Brain pericyte (primary cell): ENCODE results near the gene GPR3.
"Not testable (repeated sequence)": the region's sequence is repeated elsewhere in the genome, so short reads cannot be mapped to it uniquely, and the experiment has no call there.

Source experiments
- DNase-seq: peaks from one replicate; pipeline ENCODE4 v3.0.0-alpha.2; 2012; ENCODE audit warnings: low read depth, low spot score

The GPR3 gene

DNA sequence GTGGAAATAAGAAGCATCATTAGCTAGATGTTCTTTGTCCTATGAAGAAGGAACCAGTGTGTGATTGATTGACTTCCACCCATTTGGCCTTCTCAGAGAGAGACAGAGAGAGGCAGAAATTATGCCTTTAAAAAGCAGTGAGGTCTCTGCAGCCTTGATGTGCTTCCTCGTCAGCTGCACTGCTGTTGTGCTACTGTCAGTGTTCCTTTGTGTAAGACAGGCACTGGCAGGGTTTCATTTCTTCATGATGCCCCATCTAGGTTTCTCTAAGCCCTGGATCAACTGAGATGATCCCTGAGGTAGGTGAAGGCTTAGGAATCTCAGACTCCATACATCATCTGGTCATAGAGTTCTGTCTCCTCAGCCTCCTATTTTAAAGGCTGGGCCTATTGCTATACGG is 34.9 kb downstream of the GPR3 start:
- no peak for DNase-seq

- DNase-seq, result no peak
Observed at GRCh38 chr1:27427816-27428315, 35.4 kb downstream of the GPR3 start.

- no peak for DNase-seq
Observed at GRCh38 chr1:27428316-27429028, 36.0 kb downstream of the GPR3 start.

GRCh38 chr1:27429029-27429425 is 36.6 kb downstream of the GPR3 start:
- no peak for DNase-seq

DNA sequence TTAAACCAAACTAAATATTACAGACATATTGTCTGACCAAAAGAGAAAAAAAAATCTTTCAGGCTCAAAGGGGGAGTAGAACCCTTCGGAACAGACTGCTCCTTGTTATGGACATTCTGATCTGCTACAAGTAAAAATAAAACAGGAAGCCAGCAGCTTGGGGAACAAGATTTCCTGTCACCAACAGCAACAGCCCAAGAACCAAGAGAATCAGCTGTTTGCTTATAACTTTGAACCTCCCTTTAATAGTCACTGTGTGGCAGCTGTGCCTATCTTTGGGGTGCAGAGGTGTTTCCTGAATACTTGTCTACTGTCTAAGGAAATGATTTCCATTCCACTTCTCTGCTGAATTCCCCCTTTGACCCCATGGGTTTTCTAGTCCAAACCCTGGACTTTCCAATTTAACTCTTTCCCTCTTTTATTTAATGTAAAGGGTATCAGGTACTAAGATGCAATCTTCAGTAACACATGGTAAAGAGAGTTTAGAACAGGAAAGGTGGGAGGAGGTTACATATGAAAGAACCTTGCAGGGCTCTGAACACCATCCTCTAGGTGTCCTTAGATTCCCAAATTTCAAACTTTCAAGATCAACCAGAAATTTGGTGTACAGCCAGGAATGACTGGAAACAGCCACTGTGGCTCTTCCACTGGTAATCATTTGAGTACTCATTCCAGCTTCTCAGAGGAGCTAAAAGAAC is 38.6 kb downstream of the GPR3 start:
- no peak for DNase-seq

DNA sequence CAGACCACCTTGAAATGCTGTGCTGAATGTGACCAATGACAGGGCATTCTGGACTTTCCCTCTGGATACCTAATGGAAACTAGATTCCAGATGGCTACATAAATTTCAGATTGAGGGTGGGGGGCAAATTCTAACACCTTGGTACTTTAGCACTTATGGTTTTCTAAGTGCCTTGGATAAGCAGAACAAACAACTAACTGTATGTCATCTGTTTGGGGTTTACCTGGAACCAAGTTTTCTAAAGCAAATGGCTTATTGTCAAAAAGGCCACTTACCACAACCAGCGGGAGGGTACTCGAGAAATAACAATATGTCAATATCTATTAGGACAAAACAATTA is 39.1 kb downstream of the GPR3 start:
- no peak for DNase-seq

GRCh38 chr1:27432725-27433124 is 40.3 kb downstream of the GPR3 start:
- DNase-seq, result not testable (repeated sequence)

DNA sequence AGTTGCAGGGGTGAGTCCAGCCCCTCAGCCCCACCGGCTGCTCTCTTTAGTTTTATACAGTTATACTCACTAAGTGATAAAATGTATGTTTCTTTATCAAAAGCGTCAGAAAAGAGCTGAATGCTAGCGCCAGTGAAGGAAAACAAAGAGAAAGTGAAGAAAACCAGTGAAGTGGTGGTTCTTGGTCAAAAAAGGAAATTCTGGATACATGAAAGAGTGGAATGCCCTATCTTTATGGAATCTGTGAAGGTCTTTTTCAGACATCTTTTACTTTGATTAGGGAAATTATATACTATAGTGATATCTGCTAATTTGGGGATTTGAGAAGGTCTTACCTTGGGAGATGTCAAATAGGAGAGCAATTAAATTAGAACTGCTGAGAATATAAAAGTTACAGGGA is 41.3 kb downstream of the GPR3 start:
- no peak for DNase-seq

GRCh38 chr1:27435566-27436203 is 43.3 kb downstream of the GPR3 start:
- DNase-seq, result no peak

DNA sequence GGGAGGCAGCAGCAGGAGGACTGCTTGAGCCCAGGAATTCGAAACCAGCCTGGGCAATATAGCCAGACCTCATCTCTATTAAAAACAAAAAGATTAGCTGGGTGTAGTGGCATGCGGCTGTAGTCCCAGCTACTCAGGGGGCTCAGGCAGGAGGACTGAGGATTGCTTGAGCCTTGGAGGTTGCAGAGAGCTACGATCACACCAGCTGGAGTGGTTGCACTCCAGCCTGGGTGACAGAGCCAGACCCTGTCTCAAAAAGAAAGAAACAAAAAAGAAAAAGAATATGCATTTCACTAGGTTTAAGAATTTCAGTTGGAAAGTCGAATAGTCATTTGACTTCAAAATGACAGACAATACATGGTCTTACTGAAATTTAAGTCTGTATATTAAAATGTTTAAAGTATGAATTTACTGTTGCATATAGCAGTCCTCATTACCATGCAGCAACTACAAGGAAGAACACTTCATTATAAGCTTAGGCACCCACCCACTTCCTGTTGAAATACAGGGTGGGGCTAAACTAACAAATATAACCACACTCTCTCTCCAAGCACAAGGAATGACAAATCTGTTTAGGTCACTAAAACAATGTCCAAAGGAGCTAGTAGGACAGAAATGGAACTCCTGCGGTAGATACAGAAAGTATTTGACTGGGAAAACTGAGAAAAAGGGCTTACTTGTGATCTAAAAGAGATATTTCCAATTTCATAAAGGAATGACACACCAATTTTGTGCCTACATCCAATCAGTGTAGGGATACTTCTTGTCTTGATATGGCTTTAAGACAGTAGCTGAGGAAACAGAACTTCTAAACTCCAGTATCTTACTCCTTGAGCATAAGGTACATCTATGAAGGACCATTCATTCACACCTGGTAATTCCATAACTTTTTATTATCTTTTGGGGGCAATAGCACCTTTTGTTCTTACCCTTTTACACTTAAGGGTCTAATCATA is 44.1 kb downstream of the GPR3 start:
- no peak for DNase-seq

DNA sequence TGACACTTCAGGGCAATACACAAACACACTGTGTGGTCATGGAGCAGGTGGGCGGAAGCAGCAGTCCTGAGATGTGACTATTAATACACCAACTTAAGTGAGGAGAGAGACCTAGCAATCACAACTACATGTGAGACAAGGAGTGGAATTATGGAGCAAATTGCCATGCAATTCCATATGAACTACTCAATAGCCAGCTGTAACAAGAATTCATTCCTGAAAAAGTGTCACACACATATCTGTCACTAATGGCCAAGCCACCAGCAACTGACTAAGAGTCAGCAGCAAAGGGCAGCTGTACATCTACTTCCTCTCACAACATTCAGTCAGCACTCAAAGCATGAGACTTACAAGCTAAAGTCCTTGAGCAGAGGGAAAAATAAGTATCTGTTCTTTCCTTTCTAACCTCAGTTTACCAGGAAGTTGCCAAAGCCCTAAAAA is 46.2 kb downstream of the GPR3 start:
- no peak for DNase-seq

- no peak for DNase-seq
Observed at GRCh38 chr1:27439150-27439549, 46.7 kb downstream of the GPR3 start.

DNA sequence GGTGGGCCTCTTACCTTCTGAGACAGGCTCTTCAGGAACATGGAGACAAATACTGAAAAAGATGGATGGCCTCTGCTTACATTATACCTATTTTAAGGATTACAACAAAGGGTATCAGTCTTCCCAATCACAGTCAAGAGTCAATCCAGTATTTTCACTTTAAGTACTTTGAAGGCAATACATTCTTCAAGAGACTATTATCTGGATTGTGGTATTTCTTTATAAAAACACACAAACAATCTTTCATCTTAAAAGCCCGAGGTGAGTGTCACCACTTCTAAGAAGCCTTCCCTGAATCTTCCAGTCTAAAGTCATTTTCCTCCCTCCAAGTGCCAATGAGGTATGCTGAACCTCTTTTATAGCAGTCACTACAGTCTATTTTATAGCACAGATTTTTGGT is 52.2 kb downstream of the GPR3 start:
- no peak for DNase-seq
